ENCODE data around the gene HS3ST3A1.
A peak's percentile ranks its signal among the peaks of the same experiment; 100 is the strongest.

Gene HS3ST3A1

DNA sequence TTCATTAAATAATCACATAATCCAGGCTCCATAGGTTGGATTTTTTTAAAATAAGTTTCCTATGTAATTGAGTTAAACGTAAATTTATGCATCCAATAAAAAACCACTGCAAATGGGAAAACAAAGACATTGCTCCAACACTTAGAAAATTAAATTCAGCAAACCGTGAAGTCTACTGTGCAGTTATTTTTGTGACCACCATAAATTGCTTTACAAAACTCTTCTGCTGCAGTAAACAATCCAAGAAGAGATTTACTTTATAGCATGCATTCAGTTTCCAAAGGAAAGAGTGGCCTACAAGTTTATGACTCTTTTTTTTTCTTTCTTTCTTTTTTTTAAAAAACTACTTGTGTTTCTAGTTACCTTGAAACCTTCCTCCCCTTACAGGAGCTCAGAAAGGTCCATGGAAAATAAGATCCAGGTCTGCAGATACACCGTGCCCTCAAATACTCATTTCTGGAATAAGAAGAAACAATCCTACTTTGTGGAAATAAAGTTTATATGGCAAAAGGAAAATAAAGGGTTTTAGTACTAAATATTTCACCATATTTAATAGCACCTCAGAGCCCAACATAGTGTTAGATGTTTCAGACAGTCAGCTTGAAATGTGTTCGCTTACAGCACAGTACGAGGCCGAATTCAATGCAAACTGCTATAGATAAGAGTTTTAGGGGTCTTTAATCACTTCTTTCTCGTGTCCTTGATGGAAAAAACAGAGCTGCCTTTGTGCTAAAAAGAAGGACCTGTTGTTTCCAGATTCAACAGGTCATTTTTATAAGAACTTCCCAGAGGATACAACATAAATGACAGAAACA, 3.2 kb downstream of the HS3ST3A1 start:
- H3K36me3 ChIP-seq (ENCODE audit: control insufficient read depth, insufficient read depth, low read length), result no peaks in the 10 kb centered on the region
- peaks cover 18% of the 10 kb centered on the region for H3K4me1 ChIP-seq (ENCODE audit: control insufficient read depth, insufficient read depth, low read length, poor library complexity, severe bottlenecking)
- WGBS, 2 experiments (ENCODE audit: insufficient coverage in 2 of 2), result 35 to 55% methylated on average over 2 to 3 of the region's 7 CpGs
- no peaks in the 10 kb centered on the region for H3K9me3 ChIP-seq (ENCODE audit: control insufficient read depth, low read length)
- peak overlapping the region; percentile 67 for H3K4me3 ChIP-seq (ENCODE audit: extremely low read depth, insufficient read depth, low read length, poor library complexity, severe bottlenecking)
- peak overlapping the region; percentile 38 for H3K27ac ChIP-seq (ENCODE audit: low read depth, low read length, severe bottlenecking)

DNA sequence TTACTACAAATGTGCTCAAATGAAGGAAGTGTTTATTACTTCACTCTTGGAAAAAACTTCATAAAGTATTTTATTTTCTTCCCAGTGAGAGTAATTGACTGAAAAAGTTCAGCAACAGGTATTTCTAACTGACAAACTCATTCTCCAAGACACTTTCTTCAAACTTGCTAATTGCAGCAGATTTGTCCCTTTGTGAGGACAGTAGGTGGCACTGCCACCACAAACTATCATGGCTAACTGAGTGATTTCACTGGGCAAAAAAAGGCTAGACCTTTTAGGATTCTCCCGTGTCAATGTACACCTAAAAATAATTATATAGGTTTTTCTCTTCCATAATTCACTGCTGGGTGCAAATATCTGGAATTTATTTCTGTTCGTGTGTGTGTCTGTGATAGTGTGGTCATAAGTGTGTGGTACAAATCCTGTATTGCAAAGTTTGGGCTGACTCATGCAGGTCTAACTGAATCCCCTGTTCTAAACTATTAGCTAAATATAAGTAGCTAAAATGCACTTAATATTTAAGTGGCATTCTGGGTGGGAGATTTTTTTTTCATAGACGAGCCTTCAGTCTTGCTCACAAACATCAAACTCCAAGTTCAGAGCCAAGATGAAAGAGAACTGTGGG, 3.9 kb downstream of the HS3ST3A1 start:
- Histone ChIP-seq H3K4me1 (ENCODE audit: control insufficient read depth, insufficient read depth, low read length, poor library complexity, severe bottlenecking) (peaks cover 19% of the 10 kb centered on the region), H3K9me3 (ENCODE audit: control insufficient read depth, low read length) (no peaks in the 10 kb centered on the region), H3K27ac (ENCODE audit: low read depth, low read length, severe bottlenecking) (no peak overlapping the region), H3K4me3 (ENCODE audit: extremely low read depth, insufficient read depth, low read length, poor library complexity, severe bottlenecking) (peak overlapping the region; percentile 67), H3K36me3 (ENCODE audit: control insufficient read depth, insufficient read depth, low read length) (no peaks in the 10 kb centered on the region)
- WGBS, 2 experiments (ENCODE audit: insufficient coverage in 2 of 2), result no CpG with 5 or more reads among the region's 3 CpGs

DNA sequence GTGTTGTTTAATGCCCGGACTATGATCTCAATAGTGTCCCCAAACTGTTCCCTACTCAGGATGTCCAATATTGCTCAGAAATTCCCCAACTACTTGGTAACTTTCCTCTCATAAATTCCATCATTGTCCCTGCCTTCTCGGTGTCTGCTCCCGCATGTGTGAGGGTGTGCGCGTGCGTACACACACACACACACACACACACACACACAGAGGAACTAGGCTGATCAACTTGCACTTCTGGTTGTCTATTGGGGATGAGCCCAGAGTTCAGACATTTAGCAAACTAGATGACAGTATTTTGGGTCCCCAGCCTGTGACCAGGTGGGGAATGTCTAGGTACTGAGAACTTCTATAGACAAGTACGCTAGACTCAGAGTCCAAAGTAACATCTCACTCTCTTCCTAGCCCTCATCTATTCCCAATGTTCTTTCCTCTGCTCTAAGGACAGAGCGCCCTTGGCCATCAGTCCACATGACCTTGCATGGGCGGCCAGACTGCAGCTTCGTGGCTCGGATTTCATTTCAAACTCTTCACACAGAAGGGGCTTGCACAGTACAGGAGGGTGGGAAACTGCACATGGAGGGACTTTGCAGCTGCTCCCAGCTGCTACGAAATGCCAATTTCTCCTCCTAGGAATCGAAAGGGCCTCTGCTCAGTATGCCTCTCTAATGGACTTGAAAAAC, 5.3 kb downstream of the HS3ST3A1 start:
- Histone ChIP-seq H3K9me3 (ENCODE audit: control insufficient read depth, low read length) (no peaks in the 10 kb centered on the region), H3K36me3 (ENCODE audit: control insufficient read depth, insufficient read depth, low read length) (no peaks in the 10 kb centered on the region), H3K4me1 (ENCODE audit: control insufficient read depth, insufficient read depth, low read length, poor library complexity, severe bottlenecking) (peaks cover 24% of the 10 kb centered on the region), H3K4me3 (ENCODE audit: extremely low read depth, insufficient read depth, low read length, poor library complexity, severe bottlenecking) (no peak overlapping the region), H3K27ac (ENCODE audit: low read depth, low read length, severe bottlenecking) (no peak overlapping the region)
- 93 to 97% methylated on average over 8 to 11 of the region's 13 CpGs for WGBS, 2 experiments (ENCODE audit: insufficient coverage in 2 of 2)

DNA sequence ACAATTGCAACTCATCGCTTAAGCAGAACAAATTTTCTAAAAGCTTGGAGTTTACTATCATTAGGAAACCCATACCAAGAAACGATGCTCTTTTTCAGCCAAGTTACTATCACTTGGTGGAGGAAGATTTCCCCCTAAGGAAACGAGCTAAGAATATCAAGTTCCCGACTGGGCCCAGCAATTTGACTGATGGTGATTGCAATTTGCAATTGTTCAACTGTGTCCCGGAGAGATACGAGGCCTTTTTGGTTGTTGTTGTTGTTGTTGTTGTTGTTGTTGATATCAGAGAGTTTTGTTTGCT, 6.2 kb downstream of the HS3ST3A1 start:
- Histone ChIP-seq H3K9me3 (ENCODE audit: control insufficient read depth, low read length) (no peaks in the 10 kb centered on the region), H3K27ac (ENCODE audit: low read depth, low read length, severe bottlenecking) (no peak overlapping the region), H3K4me3 (ENCODE audit: extremely low read depth, insufficient read depth, low read length, poor library complexity, severe bottlenecking) (no peak overlapping the region), H3K36me3 (ENCODE audit: control insufficient read depth, insufficient read depth, low read length) (no peaks in the 10 kb centered on the region), H3K4me1 (ENCODE audit: control insufficient read depth, insufficient read depth, low read length, poor library complexity, severe bottlenecking) (peaks cover 27% of the 10 kb centered on the region)
- 79 to 92% methylated on average over 3 to 4 of the region's 6 CpGs for WGBS, 2 experiments (ENCODE audit: insufficient coverage in 2 of 2)

DNA sequence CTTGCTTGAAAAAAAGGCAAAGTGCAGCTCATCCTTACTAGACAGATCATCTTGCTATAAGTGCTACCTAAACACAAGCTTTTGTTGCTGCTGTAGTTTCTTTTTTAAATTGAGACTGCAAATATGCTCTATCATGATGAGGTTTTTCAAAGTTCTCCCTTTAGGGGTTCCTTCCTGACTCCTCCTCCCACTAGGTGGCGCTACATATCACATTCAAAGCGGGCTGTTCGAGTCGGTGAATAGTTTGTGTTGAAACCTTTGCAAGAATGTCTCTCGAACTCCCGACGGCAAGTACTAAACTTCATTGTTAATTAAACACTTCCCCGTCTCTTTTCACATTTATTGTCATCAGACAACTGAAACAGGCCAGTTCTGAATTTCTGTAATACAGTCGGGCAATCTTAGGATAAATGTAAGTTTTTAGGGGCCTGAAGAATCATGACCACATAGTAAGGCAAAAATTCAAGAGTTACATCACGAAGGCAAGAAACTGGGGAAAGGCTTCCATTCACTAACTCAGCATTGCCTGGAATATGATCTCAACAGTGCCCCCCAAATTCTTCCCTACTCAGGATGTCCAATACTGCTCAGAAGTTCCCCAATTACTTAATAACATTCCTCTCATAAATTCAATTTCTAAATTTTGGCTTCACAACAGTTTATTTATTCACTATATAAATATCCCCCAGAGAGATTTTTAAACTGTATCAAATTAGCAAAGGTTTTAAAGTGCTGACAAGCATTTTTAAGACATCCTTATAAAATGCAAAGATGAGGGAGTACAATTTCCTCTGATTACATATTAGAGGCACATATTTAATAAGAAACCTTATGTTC, 6.7 kb downstream of the HS3ST3A1 start:
- 25 to 60% methylated on average over 2 to 5 of the region's 10 CpGs for WGBS, 2 experiments (ENCODE audit: insufficient coverage in 2 of 2)
- Histone ChIP-seq H3K9me3 (ENCODE audit: control insufficient read depth, low read length) (no peaks in the 10 kb centered on the region), H3K27ac (ENCODE audit: low read depth, low read length, severe bottlenecking) (no peak overlapping the region), H3K4me1 (ENCODE audit: control insufficient read depth, insufficient read depth, low read length, poor library complexity, severe bottlenecking) (peaks cover 27% of the 10 kb centered on the region), H3K36me3 (ENCODE audit: control insufficient read depth, insufficient read depth, low read length) (no peaks in the 10 kb centered on the region), H3K4me3 (ENCODE audit: extremely low read depth, insufficient read depth, low read length, poor library complexity, severe bottlenecking) (no peak overlapping the region)

DNA sequence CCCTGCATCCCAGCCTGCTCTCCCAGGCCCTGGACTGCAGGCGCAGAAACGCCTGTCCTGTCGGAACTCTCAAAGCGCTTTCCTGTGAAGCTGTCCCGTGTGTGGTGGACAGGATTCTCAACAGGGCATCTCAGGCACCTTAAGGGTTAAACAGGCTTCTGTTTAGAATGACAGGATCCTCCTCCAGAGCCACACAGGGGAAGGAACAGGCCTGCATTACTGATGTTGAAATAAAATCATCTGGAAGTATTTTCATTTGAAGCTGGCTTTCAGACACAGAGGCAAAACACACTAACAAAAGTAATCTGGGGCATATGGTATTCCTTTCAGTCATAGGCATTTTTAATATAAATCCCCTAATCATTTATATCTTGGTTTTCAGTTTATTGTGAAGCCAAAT, 7.4 kb downstream of the HS3ST3A1 start:
- no peak overlapping the region for H3K4me3 ChIP-seq (ENCODE audit: extremely low read depth, insufficient read depth, low read length, poor library complexity, severe bottlenecking)
- no peaks in the 10 kb centered on the region for H3K9me3 ChIP-seq (ENCODE audit: control insufficient read depth, low read length)
- no peak overlapping the region for H3K27ac ChIP-seq (ENCODE audit: low read depth, low read length, severe bottlenecking)
- WGBS, 2 experiments (ENCODE audit: insufficient coverage in 2 of 2), result 92% methylated on average over 5 of the region's 5 CpGs; no CpG with 5 or more reads in 1 of the 2 experiments
- no peaks in the 10 kb centered on the region for H3K36me3 ChIP-seq (ENCODE audit: control insufficient read depth, insufficient read depth, low read length)
- H3K4me1 ChIP-seq (ENCODE audit: control insufficient read depth, insufficient read depth, low read length, poor library complexity, severe bottlenecking), result peaks cover 27% of the 10 kb centered on the region

DNA sequence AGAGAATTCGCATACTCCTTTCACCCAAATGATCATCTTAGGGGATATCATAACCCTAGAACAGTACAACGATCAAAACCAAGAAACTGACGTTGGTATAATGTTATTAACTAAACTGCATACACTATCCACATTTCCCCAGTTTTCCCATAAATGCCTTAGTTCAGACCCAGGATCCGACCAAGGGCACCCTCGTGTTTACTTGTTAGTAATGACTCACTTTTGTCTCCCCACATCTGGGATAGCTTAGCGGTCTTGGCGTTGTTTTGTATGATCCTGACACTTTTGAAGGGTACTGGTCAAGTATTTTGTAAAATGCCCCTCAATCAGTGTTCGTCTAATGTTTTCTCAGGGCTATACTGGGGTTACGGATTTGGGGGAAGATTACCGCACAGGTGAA, 8.0 kb downstream of the HS3ST3A1 start:
- WGBS, 2 experiments (ENCODE audit: insufficient coverage in 2 of 2), result 96 to 99% methylated on average over 7 to 9 of the region's 10 CpGs

DNA sequence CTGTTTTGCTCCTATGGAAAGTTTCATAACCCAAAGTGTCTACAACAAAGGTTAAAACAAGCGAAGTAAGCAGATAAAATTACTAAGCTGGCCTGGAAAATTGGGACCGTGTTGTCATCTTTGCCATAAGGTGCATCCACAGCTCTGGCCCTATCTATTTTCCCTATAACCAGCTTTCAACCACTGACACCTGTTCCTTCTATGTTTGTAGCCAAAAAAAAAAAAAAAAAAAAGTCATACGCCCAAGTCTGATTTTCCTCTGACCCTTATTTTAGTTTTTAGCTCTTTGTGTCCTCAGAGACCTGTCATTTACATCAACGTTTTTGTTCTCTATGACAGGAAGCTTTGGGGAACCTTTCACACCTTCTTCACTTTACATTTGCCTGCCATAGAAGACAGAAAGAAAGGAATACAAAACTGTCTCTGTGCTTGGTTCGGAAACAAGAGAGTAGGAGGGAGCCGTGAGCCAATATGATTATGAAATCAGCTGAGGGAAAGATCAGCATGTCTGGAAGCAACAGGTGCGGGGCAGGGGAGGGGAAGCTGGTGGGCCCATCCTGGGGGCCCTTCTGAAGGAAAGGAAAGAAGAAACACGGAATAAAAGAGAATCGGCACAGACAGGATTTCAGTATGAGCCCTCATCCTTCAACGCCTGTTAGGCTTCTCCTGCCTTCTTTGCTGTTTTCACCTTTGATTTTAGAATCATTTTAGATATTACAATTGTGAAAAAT, 8.5 kb downstream of the HS3ST3A1 start:
- WGBS, 2 experiments (ENCODE audit: insufficient coverage in 2 of 2), result 89 to 90% methylated on average over 5 to 7 of the region's 10 CpGs
- Histone ChIP-seq H3K36me3 (ENCODE audit: control insufficient read depth, insufficient read depth, low read length) (peaks cover 7% of the 10 kb centered on the region), H3K4me1 (ENCODE audit: control insufficient read depth, insufficient read depth, low read length, poor library complexity, severe bottlenecking) (peaks cover 23% of the 10 kb centered on the region), H3K4me3 (ENCODE audit: extremely low read depth, insufficient read depth, low read length, poor library complexity, severe bottlenecking) (no peak overlapping the region), H3K9me3 (ENCODE audit: control insufficient read depth, low read length) (peaks cover 4% of the 10 kb centered on the region), H3K27ac (ENCODE audit: low read depth, low read length, severe bottlenecking) (no peak overlapping the region)

More for the DNA sequence above, 8.0 kb downstream of the HS3ST3A1 start:
- Histone ChIP-seq H3K36me3 (ENCODE audit: control insufficient read depth, insufficient read depth, low read length) (peaks cover 5% of the 10 kb centered on the region), H3K27ac (ENCODE audit: low read depth, low read length, severe bottlenecking) (no peak overlapping the region), H3K4me3 (ENCODE audit: extremely low read depth, insufficient read depth, low read length, poor library complexity, severe bottlenecking) (no peak overlapping the region), H3K9me3 (ENCODE audit: control insufficient read depth, low read length) (no peaks in the 10 kb centered on the region), H3K4me1 (ENCODE audit: control insufficient read depth, insufficient read depth, low read length, poor library complexity, severe bottlenecking) (peaks cover 27% of the 10 kb centered on the region)

DNA sequence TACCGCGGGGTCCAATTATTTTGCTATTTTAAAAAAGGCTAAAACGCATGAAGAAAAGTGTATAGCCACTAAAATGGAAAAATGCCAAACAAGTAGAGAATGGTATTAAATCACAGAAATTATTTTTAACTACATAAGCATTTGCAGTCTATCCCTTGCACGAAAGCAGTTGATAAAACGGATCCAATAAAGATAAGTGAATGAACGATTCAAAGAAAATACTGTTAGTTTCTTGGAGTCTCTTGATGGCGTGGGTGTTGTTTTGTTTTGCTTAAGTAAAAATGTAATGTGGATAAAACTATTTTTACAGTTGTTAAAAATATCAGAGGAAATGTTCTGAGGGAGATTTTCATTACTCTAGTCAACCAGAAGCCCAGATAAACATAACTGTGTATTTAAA, 9.3 kb downstream of the HS3ST3A1 start:
- Histone ChIP-seq H3K4me3 (ENCODE audit: extremely low read depth, insufficient read depth, low read length, poor library complexity, severe bottlenecking) (no peak overlapping the region), H3K9me3 (ENCODE audit: control insufficient read depth, low read length) (peaks cover 5% of the 10 kb centered on the region), H3K27ac (ENCODE audit: low read depth, low read length, severe bottlenecking) (no peak overlapping the region), H3K4me1 (ENCODE audit: control insufficient read depth, insufficient read depth, low read length, poor library complexity, severe bottlenecking) (peaks cover 23% of the 10 kb centered on the region), H3K36me3 (ENCODE audit: control insufficient read depth, insufficient read depth, low read length) (peaks cover 7% of the 10 kb centered on the region)
- 95 to 100% methylated on average over 1 to 3 of the region's 7 CpGs for WGBS, 2 experiments (ENCODE audit: insufficient coverage in 2 of 2)

DNA sequence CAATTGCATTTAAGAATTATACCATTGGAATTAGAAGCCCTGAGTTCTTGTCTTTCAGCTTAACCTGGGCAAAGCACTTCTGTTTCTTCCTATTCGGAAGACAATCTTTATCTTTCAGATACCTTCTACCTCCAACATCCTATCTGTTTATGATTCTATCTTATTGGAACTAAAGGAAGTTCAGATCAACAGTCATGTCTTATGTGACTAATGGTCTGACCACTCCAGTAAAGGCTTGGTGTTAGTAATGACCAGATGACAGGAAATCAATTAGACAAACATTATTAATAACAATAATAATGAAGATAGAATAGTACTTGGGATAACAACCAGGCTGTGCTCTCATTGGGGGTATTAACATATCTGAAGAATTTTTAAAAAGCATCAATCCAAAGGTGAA, 11.3 kb downstream of the HS3ST3A1 start:
- Histone ChIP-seq H3K9me3 (ENCODE audit: control insufficient read depth, low read length) (peaks cover 5% of the 10 kb centered on the region), H3K4me1 (ENCODE audit: control insufficient read depth, insufficient read depth, low read length, poor library complexity, severe bottlenecking) (peaks cover 16% of the 10 kb centered on the region), H3K4me3 (ENCODE audit: extremely low read depth, insufficient read depth, low read length, poor library complexity, severe bottlenecking) (no peak overlapping the region), H3K27ac (ENCODE audit: low read depth, low read length, severe bottlenecking) (no peak overlapping the region), H3K36me3 (ENCODE audit: control insufficient read depth, insufficient read depth, low read length) (peaks cover 13% of the 10 kb centered on the region)
- no CpG with 5 or more reads among the region's 1 CpG for WGBS, 2 experiments (ENCODE audit: insufficient coverage in 2 of 2)

Measured in mesodermal cell (in vitro differentiated cells).